ENCODE measurements around the gene PTP4A2. TPM values are rescaled to one million over a fixed set of nuclear protein-coding genes. Genes with fewer than 3 reads are reported as not detected.

PTP4A2 gene
- total and polyA plus RNA-seq, 2 of the 13 experiments (the other 11 are each of a cell fraction or from before 2014, with no cell fraction given), result 173 to 225 TPM

DNA sequence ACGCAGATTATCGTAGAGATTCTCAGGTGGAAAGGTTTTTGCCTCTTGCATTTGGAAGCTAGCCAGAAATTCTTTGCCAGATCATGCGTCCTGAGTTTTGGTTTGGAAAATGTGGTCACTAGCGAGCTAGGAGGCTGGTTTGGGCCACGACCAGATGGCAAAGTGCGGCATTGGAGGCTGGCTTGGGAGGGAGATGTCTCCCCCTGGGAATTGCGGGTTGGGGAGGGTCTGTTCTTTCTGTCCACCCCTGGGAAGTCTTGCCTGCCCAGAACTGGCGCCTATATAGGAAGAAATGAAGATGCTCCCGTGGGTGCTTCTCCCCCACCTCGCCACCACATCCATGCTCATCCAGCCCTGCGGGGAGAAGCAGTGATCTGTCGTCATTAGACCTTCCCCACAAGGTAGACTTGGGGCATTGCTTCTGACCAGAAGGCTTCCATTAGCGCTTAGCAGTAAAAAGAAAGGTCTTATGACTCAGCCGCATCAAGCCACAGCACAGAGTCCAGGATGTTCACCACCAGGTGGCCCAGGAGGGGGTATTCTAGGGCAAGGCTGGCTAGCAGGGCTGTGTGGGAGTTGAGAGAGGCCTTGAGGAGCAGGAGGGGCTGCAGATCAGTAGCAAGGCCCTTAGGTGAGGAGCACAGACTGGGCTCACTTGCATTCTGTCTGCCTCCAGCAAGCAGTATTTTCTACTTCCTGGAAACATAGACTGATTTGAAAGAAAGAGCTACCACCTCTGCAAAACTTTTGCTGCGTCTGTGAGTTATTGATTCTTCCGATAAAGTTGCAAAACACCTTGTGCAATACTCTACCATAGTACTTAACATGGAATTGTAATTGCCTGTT lies 1.5 kb upstream of the PTP4A2 start (continued):
- TF ChIP-seq, protein P1, sequence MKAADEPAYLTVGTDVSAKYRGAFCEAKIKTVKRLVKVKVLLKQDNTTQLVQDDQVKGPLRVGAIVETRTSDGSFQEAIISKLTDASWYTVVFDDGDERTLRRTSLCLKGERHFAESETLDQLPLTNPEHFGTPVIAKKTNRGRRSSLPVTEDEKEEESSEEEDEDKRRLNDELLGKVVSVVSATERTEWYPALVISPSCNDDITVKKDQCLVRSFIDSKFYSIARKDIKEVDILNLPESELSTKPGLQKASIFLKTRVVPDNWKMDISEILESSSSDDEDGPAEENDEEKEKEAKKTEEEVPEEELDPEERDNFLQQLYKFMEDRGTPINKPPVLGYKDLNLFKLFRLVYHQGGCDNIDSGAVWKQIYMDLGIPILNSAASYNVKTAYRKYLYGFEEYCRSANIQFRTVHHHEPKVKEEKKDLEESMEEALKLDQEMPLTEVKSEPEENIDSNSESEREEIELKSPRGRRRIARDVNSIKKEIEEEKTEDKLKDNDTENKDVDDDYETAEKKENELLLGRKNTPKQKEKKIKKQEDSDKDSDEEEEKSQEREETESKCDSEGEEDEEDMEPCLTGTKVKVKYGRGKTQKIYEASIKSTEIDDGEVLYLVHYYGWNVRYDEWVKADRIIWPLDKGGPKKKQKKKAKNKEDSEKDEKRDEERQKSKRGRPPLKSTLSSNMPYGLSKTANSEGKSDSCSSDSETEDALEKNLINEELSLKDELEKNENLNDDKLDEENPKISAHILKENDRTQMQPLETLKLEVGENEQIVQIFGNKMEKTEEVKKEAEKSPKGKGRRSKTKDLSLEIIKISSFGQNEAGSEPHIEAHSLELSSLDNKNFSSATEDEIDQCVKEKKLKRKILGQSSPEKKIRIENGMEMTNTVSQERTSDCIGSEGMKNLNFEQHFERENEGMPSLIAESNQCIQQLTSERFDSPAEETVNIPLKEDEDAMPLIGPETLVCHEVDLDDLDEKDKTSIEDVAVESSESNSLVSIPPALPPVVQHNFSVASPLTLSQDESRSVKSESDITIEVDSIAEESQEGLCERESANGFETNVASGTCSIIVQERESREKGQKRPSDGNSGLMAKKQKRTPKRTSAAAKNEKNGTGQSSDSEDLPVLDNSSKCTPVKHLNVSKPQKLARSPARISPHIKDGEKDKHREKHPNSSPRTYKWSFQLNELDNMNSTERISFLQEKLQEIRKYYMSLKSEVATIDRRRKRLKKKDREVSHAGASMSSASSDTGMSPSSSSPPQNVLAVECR (CRISPR knock-in tag; IDR thresholded peaks at IDR 0.05; ENCODE audit: borderline replicate concordance), result peak; percentile 16; the same call in 1 of the 2 replicates
- TF ChIP-seq ZNF34 (CRISPR knock-in tag; IDR thresholded peaks at IDR 0.05; ENCODE audit: borderline replicate concordance) (no peak), MEIS2 (CRISPR knock-in tag; IDR thresholded peaks at IDR 0.05) (no peak), ZNF232 (CRISPR knock-in tag; IDR thresholded peaks at IDR 0.05; ENCODE audit: borderline replicate concordance) (no peak), ZNF10 (CRISPR knock-in tag; IDR thresholded peaks at IDR 0.05; ENCODE audit: borderline replicate concordance, low read depth) (no peak), NR2F6 (IDR thresholded peaks at IDR 0.05) (no peak), NR2F6 (CRISPR knock-in tag; IDR thresholded peaks at IDR 0.05) (no peak), ZNF891 (CRISPR knock-in tag; IDR thresholded peaks at IDR 0.05) (0 out of 2 replicates have a peak, but pooled peaks have one; percentile 28), YEATS2 (CRISPR knock-in tag; IDR thresholded peaks at IDR 0.05; ENCODE audit: borderline replicate concordance) (no peak), THAP11 (CRISPR knock-in tag; IDR thresholded peaks at IDR 0.05) (peak; percentile 55), FOXM1 (CRISPR knock-in tag; IDR thresholded peaks at IDR 0.05) (no peak), FOXP1 (IDR thresholded peaks at IDR 0.05) (no peak), FOXP1 (CRISPR knock-in tag; IDR thresholded peaks at IDR 0.05) (peak; percentile 36; the same call in 1 of the 2 replicates), ATF7 (IDR thresholded peaks at IDR 0.05) (no peak), ATF7 (CRISPR knock-in tag; IDR thresholded peaks at IDR 0.05) (0 out of 2 replicates have a peak, but pooled peaks have one; percentile 54), GATAD1 (CRISPR knock-in tag; IDR thresholded peaks at IDR 0.05) (peak; percentile 43; the same call in 1 of the 2 replicates), HDAC1 (CRISPR knock-in tag; IDR thresholded peaks at IDR 0.05) (0 out of 2 replicates have a peak, but pooled peaks have one; percentile 36), ZNF451 (CRISPR knock-in tag; IDR thresholded peaks at IDR 0.05) (no peak)
- TF ChIP-seq, protein P2, sequence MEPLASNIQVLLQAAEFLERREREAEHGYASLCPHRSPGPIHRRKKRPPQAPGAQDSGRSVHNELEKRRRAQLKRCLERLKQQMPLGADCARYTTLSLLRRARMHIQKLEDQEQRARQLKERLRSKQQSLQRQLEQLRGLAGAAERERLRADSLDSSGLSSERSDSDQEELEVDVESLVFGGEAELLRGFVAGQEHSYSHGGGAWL (CRISPR knock-in tag; IDR thresholded peaks at IDR 0.05), result 0 out of 2 replicates have a peak, but pooled peaks have one; percentile 16
- TF ChIP-seq, protein P3, sequence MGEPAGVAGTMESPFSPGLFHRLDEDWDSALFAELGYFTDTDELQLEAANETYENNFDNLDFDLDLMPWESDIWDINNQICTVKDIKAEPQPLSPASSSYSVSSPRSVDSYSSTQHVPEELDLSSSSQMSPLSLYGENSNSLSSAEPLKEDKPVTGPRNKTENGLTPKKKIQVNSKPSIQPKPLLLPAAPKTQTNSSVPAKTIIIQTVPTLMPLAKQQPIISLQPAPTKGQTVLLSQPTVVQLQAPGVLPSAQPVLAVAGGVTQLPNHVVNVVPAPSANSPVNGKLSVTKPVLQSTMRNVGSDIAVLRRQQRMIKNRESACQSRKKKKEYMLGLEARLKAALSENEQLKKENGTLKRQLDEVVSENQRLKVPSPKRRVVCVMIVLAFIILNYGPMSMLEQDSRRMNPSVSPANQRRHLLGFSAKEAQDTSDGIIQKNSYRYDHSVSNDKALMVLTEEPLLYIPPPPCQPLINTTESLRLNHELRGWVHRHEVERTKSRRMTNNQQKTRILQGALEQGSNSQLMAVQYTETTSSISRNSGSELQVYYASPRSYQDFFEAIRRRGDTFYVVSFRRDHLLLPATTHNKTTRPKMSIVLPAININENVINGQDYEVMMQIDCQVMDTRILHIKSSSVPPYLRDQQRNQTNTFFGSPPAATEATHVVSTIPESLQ (CRISPR knock-in tag; conservative IDR thresholded peaks at IDR 0.05), result peak; percentile 58; the same call in 1 of the 2 replicates
- TF ChIP-seq, protein P4, sequence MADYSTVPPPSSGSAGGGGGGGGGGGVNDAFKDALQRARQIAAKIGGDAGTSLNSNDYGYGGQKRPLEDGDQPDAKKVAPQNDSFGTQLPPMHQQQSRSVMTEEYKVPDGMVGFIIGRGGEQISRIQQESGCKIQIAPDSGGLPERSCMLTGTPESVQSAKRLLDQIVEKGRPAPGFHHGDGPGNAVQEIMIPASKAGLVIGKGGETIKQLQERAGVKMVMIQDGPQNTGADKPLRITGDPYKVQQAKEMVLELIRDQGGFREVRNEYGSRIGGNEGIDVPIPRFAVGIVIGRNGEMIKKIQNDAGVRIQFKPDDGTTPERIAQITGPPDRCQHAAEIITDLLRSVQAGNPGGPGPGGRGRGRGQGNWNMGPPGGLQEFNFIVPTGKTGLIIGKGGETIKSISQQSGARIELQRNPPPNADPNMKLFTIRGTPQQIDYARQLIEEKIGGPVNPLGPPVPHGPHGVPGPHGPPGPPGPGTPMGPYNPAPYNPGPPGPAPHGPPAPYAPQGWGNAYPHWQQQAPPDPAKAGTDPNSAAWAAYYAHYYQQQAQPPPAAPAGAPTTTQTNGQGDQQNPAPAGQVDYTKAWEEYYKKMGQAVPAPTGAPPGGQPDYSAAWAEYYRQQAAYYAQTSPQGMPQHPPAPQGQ (CRISPR knock-in tag; IDR thresholded peaks at IDR 0.05; ENCODE audit: borderline replicate concordance), result no peak

Measured in HepG2 (cell line).